Measurements from ENCODE around the gene RUNX1. TPM values are rescaled to one million over a fixed set of nuclear protein-coding genes. Genes with fewer than 3 reads are reported as not detected.

Gene RUNX1
- total RNA-seq, 2 donors from 2014 or later, result 21.3 to 23.0 TPM

- Histone ChIP-seq H3K9me3 (no peaks in the 10 kb centered on the region), H3K4me1 (no peaks in the 10 kb centered on the region), H3K27me3 (no peaks in the 10 kb centered on the region), H3K36me3 (no peaks in the 10 kb centered on the region), H3K4me3 (no peak overlapping the region), H3K9ac (ENCODE audit: low read depth in 2 of 2, low read length in 2 of 2) (no peak overlapping the region), H3K27ac (no peak overlapping the region)
- intact Hi-C loops (cut with DNase I), result no loop called here
- DNase-seq, result no peak
- TF ChIP-seq CTCF (IDR thresholded peaks at IDR 0.05), result no peak
These were observed 138.7 kb downstream of the RUNX1 start for GRCh38 chr21:34910396-34910795.

DNA sequence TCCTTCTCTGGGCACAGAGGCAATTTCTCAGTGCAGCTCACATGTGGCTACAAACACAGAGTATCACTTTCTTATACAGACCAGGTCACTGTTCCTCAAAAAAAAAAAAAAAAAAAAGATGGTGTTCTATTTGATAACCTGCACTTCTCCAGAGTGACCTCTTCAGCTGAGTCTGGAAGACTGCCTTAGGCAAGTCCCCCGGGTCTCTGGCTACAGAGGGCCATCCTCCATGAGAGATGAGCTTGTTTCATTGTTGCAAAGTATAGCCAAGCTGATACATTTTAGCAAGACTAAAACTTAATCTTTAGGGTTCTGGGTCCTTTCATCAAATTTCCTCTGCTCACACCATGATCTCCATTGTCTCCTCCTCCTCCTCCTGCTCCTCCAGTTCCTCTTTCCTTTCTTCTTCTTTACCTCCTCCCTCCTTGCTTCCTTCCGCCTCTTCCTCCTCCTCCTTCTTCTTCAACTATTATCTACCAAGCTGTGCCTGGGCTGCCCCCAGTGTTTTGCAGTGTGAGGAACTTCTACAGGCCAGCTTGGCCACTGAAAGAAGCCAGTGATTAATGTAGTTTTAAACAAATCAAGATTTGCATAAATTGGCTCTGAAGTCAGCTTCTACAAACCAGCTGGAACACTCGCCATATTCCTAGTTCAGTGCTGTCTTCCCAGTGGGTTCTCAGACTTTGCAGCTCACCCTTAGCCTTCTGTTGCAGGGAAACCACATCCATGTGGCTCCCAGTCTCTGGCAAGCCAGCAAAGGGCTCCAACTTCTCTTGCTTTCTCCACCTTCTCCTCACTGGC lies 139.4 kb downstream of the RUNX1 start:
- TF ChIP-seq CTCF (IDR thresholded peaks at IDR 0.05), result no peak
- H3K9ac ChIP-seq (ENCODE audit: low read depth in 2 of 2, low read length in 2 of 2), result no peak overlapping the region
- no peak overlapping the region for H3K4me3 ChIP-seq
- H3K9me3 ChIP-seq, result no peaks in the 10 kb centered on the region
- intact Hi-C loops (cut with DNase I), result no loop called here
- H3K36me3 ChIP-seq, result no peaks in the 10 kb centered on the region
- H3K4me1 ChIP-seq, result no peaks in the 10 kb centered on the region
- DNase-seq, result no peak
- no peak overlapping the region for H3K27ac ChIP-seq
- no peaks in the 10 kb centered on the region for H3K27me3 ChIP-seq

DNA sequence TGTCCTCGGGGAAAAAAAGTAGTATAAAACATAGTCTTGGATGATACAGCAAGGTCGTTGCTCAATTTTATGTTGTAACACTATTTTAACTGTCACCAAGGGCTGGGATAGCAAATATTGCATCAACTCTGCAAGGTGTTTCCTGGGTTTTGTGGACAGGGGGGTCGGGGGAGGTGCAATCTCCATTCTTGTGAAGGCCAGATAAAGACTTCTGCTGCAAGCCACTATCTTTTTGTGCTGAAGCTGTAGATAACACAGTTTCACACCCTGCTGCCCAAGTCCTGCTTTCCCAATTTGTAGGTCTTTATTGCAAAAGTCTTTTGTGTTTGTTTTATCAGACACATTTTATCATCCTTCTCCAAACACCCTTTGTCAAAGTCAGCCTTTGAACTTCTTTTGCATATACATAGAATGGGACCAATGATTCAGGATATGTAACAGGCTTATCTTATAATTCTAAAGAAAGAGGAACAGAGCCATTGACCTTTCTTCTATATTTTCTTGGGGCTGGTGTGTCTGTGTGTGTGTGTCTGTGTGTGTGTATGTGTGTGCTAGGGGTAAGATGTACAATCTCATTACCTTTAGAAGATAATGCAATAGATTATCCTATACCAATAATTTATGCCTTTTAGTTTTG lies 140.6 kb downstream of the RUNX1 start:
- Histone ChIP-seq H3K27me3 (no peaks in the 10 kb centered on the region), H3K9me3 (no peaks in the 10 kb centered on the region), H3K36me3 (no peaks in the 10 kb centered on the region), H3K9ac (ENCODE audit: low read depth in 2 of 2, low read length in 2 of 2) (no peak overlapping the region), H3K4me3 (no peak overlapping the region), H3K27ac (no peak overlapping the region), H3K4me1 (no peaks in the 10 kb centered on the region)
- intact Hi-C loops (cut with DNase I), result no loop called here
- peak; percentile 62 for DNase-seq
- no peak for TF ChIP-seq CTCF (IDR thresholded peaks at IDR 0.05)

DNA sequence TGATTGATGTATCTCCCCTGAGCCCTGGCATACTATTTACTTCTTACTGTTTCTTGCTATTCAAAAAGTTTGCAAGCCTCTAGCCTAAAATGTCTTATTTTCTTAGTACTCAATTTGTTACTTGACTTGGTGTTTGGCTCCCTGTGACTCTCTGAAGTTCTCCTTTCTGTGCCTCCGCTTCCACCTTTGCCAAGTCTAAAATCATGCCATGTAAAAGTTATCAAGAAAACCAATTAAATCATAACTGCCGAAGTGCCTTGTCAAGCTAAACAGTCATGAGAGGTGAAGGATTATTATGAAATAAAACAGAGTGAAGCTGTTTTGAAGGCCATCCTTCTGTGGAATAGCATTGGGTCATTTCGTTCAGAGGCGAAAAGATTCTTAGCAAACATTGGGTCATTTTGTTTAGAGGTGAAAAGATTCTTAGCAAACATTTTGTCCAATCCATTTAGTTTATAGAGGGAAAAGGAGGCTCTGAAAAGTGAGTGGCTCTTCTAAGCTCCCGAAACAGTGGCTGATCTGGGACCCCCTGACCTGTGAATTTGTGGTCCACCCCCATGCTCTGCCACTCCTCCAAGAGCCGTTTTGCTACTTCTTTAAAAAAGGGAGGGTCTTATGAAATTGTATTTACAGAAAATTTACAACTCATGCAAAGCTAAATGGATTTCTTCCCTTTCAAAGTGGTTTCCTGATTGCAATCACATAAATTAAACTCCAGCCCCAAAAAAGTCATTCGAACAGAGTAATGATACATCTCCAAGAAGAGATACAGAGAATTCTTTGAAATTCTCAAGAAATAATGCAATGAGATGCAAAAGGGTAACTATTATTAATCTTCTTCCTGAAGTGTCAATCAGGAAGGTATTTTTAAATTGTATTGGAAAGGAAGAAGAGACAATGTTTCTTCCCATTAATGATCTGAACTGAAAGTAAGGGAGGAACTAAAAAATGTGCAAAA lies 141.4 kb downstream of the RUNX1 start:
- Histone ChIP-seq H3K9me3 (no peaks in the 10 kb centered on the region), H3K9ac (ENCODE audit: low read depth in 2 of 2, low read length in 2 of 2) (no peak overlapping the region), H3K4me3 (no peak overlapping the region), H3K27me3 (no peaks in the 10 kb centered on the region), H3K36me3 (no peaks in the 10 kb centered on the region), H3K4me1 (no peaks in the 10 kb centered on the region), H3K27ac (no peak overlapping the region)
- intact Hi-C loops (cut with DNase I), result no loop called here
- DNase-seq, result no peak
- TF ChIP-seq CTCF (IDR thresholded peaks at IDR 0.05), result no peak

DNA sequence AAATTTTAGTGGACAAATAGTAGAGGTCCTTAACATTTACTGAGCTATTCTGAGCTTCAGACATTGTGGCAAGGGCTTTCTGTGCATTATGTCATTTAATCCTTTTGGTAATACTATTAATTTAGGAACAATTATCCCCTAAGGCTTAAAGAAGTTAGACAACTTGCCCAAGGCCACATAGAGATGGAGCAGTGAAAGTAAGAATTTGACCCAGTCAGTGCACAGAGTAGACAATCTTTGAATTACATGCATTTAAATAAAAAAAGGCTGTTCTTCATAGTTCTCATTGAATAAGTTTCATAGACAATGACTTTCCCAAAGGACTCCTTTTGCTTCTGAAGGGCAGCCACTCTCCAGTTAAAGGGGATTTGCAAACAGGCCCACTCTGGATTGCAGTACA lies 142.7 kb downstream of the RUNX1 start:
- TF ChIP-seq CTCF (IDR thresholded peaks at IDR 0.05), result no peak
- Histone ChIP-seq H3K27me3 (no peaks in the 10 kb centered on the region), H3K9ac (ENCODE audit: low read depth in 2 of 2, low read length in 2 of 2) (no peak overlapping the region), H3K9me3 (no peaks in the 10 kb centered on the region), H3K4me3 (no peak overlapping the region), H3K4me1 (no peaks in the 10 kb centered on the region), H3K27ac (no peak overlapping the region), H3K36me3 (no peaks in the 10 kb centered on the region)
- no peak for DNase-seq
- intact Hi-C loops (cut with DNase I), result no loop called here
